NB4 (cell line): ENCODE results near the gene TCF4.
"Not testable (repeated sequence)": the region's sequence is repeated elsewhere in the genome, so short reads cannot be mapped to it uniquely, and the experiment has no call there.

Experiments used
- CTCF ChIP-seq: IDR thresholded peaks from one replicate; pipeline ENCODE4 v1.5.1; 2012; ENCODE audit warnings: low read depth, low read length
- MAX ChIP-seq: IDR thresholded peaks from 2 replicates; pipeline ENCODE4 v1.6.1; 2011; ENCODE audit warnings: low read depth, low read length
- MYC ChIP-seq: IDR thresholded peaks from 2 replicates; pipeline ENCODE4 v1.6.1; 2011; ENCODE audit warnings: low read depth, low read length
- POLR2A ChIP-seq: IDR thresholded peaks from 2 replicates; pipeline ENCODE4 v1.6.1; 2011; ENCODE audit warnings: mild to moderate bottlenecking; ENCODE audit not compliant: insufficient read length; ENCODE audit errors: extremely low read depth

- TF ChIP-seq CTCF, POLR2A, MAX, MYC: not testable (repeated sequence)
These were observed 118.9 kb downstream of the TCF4 start for GRCh38 chr18:55469134-55469533.
